ENCODE data around the gene CHI3L2. TPM values are rescaled to one million over a fixed set of nuclear protein-coding genes. Genes with fewer than 3 reads are reported as not detected.

Gene CHI3L2
- total RNA-seq, 2 donors from 2014 or later, result 13.8 to 25.0 TPM

GRCh38 chr1:111225717-111226400 is 1.7 kb upstream of the CHI3L2 start:
- ATAC-seq (no peak), DNase-seq (ENCODE audit: low spot score in 2 of 2) (no peak)
- Mint-ChIP-seq H3K27ac (peak overlapping the region; percentile 17 to 63), H3K36me3 (no peaks in the 10 kb centered on the region), H3K9me3 (no peaks in the 10 kb centered on the region)

- no peaks in the 10 kb centered on the region for H3K36me3 Mint-ChIP-seq
- DNase-seq (ENCODE audit: low spot score in 2 of 2), result no peak
Measured at GRCh38 chr1:111227851-111228747, 586 bp downstream of the CHI3L2 start.

GRCh38 chr1:111228748-111229126 is 1.2 kb downstream of the CHI3L2 start:
- Mint-ChIP-seq H3K9me3 (no peaks in the 10 kb centered on the region), H3K36me3 (no peaks in the 10 kb centered on the region), H3K27ac (peak overlapping the region; percentile 17 to 63)
- DNase-seq (ENCODE audit: low spot score in 2 of 2) (no peak), ATAC-seq (no peak)

More at GRCh38 chr1:111227851-111228747, 586 bp downstream of the CHI3L2 start:
- ATAC-seq, result peak; percentile 37 to 49
- H3K27ac Mint-ChIP-seq, result peak overlapping the region; percentile 56 to 63
- no peaks in the 10 kb centered on the region for H3K9me3 Mint-ChIP-seq

- DNase-seq (ENCODE audit: low spot score in 2 of 2) (no peak), ATAC-seq (no peak)
- peak overlapping the region in 1 of 2 donors; percentile 85 for H3K27ac Mint-ChIP-seq
- H3K9me3 Mint-ChIP-seq, result no peaks in the 10 kb centered on the region
- peaks cover 0 to 16% of the 10 kb centered on the region in 2 donors for H3K36me3 Mint-ChIP-seq
Measured at GRCh38 chr1:111232134-111232533, 4.6 kb downstream of the CHI3L2 start.

GRCh38 chr1:111234258-111234657 is 6.7 kb downstream of the CHI3L2 start:
- Mint-ChIP-seq H3K27ac (no peak overlapping the region), H3K9me3 (peaks cover 5 to 6% of the 10 kb centered on the region in 2 donors), H3K36me3 (peaks cover 7 to 32% of the 10 kb centered on the region in 2 donors)
- ATAC-seq (no peak), DNase-seq (ENCODE audit: low spot score in 2 of 2) (no peak)

GRCh38 chr1:111234866-111235265 is 7.4 kb downstream of the CHI3L2 start:
- Mint-ChIP-seq H3K9me3 (peaks cover 5 to 7% of the 10 kb centered on the region in 2 donors), H3K36me3 (peaks cover 9 to 38% of the 10 kb centered on the region in 2 donors)
- peak; percentile 83 for ATAC-seq

GRCh38 chr1:111236379-111236778 is 8.9 kb downstream of the CHI3L2 start:
- DNase-seq (ENCODE audit: low spot score in 2 of 2), result no peak
- Mint-ChIP-seq H3K9me3 (peaks cover 5 to 7% of the 10 kb centered on the region in 2 donors), H3K36me3 (peaks cover 9 to 44% of the 10 kb centered on the region in 2 donors), H3K27ac (no peak overlapping the region)
- ATAC-seq, result no peak

More at GRCh38 chr1:111234866-111235265, 7.4 kb downstream of the CHI3L2 start:
- H3K27ac Mint-ChIP-seq, result no peak overlapping the region
- no peak for DNase-seq (ENCODE audit: low spot score in 2 of 2)

- H3K9me3 Mint-ChIP-seq, result peaks cover 5 to 7% of the 10 kb centered on the region in 2 donors
- H3K27ac Mint-ChIP-seq, result no peak overlapping the region
- no peak for ATAC-seq
- H3K36me3 Mint-ChIP-seq, result peaks cover 9 to 44% of the 10 kb centered on the region in 2 donors
- DNase-seq (ENCODE audit: low spot score in 2 of 2), result no peak
Measured at GRCh38 chr1:111236806-111237205, 9.3 kb downstream of the CHI3L2 start.

- Mint-ChIP-seq H3K9me3 (peaks cover 5 to 7% of the 10 kb centered on the region in 2 donors), H3K27ac (peak overlapping the region in 1 of 2 donors; percentile 24), H3K36me3 (peaks cover 9 to 44% of the 10 kb centered on the region in 2 donors)
- ATAC-seq (no peak), DNase-seq (ENCODE audit: low spot score in 2 of 2) (no peak)
Measured at GRCh38 chr1:111238056-111238795, 10.7 kb downstream of the CHI3L2 start.

GRCh38 chr1:111241797-111242196 is 14.3 kb downstream of the CHI3L2 start:
- Mint-ChIP-seq H3K27ac (no peak overlapping the region), H3K36me3 (peaks cover 9 to 32% of the 10 kb centered on the region in 2 donors), H3K9me3 (peaks cover 5 to 7% of the 10 kb centered on the region in 2 donors)
- no peak for ATAC-seq
- DNase-seq (ENCODE audit: low spot score in 2 of 2), result no peak

- no peak for DNase-seq (ENCODE audit: low spot score in 2 of 2)
- Mint-ChIP-seq H3K36me3 (peaks cover 9 to 20% of the 10 kb centered on the region in 2 donors), H3K9me3 (peaks cover 5 to 7% of the 10 kb centered on the region in 2 donors), H3K27ac (no peak overlapping the region)
- no peak for ATAC-seq
Measured at GRCh38 chr1:111242805-111243523, 15.5 kb downstream of the CHI3L2 start.

- ATAC-seq (no peak), DNase-seq (ENCODE audit: low spot score in 2 of 2) (no peak)
- Mint-ChIP-seq H3K9me3 (no peaks in the 10 kb centered on the region), H3K27ac (no peak overlapping the region), H3K36me3 (no peaks in the 10 kb centered on the region)
Measured at GRCh38 chr1:111247125-111247838, 19.8 kb downstream of the CHI3L2 start.

GRCh38 chr1:111249960-111250359 is 22.4 kb downstream of the CHI3L2 start:
- Mint-ChIP-seq H3K27ac (no peak overlapping the region), H3K36me3 (no peaks in the 10 kb centered on the region), H3K9me3 (no peaks in the 10 kb centered on the region)
- no peak for DNase-seq (ENCODE audit: low spot score in 2 of 2)
- no peak for ATAC-seq

- peak in 1 of 2 donors; percentile 40 for ATAC-seq
- Mint-ChIP-seq H3K9me3 (no peaks in the 10 kb centered on the region), H3K27ac (no peak overlapping the region), H3K36me3 (no peaks in the 10 kb centered on the region)
- no peak for DNase-seq (ENCODE audit: low spot score in 2 of 2)
Measured at GRCh38 chr1:111251570-111251969, 24.1 kb downstream of the CHI3L2 start.

- Mint-ChIP-seq H3K9me3 (no peaks in the 10 kb centered on the region), H3K36me3 (no peaks in the 10 kb centered on the region), H3K27ac (no peak overlapping the region)
- ATAC-seq (no peak), DNase-seq (ENCODE audit: low spot score in 2 of 2) (no peak)
Measured at GRCh38 chr1:111252786-111253185, 25.3 kb downstream of the CHI3L2 start.
